HepG2 (cell line): ENCODE data around the gene PCLO. TPM values are rescaled to one million over a fixed set of nuclear protein-coding genes. Genes with fewer than 3 reads are reported as not detected.

ENCODE experiments used
- GTF2F1 ChIP-seq: fragments of 150-350 bp; IDR thresholded peaks from 2 replicates; pipeline ENCODE4 v1.6.1; 2014; ENCODE audit warnings: low read length
- HBP1 ChIP-seq: IDR thresholded peaks from 2 replicates; pipeline ENCODE4 v1.6.1; 2016; ENCODE audit warnings: low read depth, control low read depth
- HDAC1 ChIP-seq: sonication (generic); formaldehyde crosslinking; IDR thresholded peaks from 2 replicates; pipeline ENCODE4 v1.5.1; 2020; ENCODE audit warnings: mild to moderate bottlenecking, missing genetic modification reagents
- MIER2 ChIP-seq: IDR thresholded peaks from 2 replicates; pipeline ENCODE4 v1.6.1; 2016; ENCODE audit warnings: missing biosample characterization, missing genetic modification reagents
- RXRA ChIP-seq: sonication (generic); formaldehyde crosslinking; IDR thresholded peaks from 2 replicates; pipeline ENCODE4 v1.5.1; 2020; ENCODE audit warnings: missing genetic modification reagents
- TBX2 ChIP-seq: sonication (generic); formaldehyde crosslinking; IDR thresholded peaks from 2 replicates; pipeline ENCODE4 v1.5.0; 2020; ENCODE audit warnings: missing genetic modification reagents, mild to moderate bottlenecking, borderline replicate concordance
- USF2 ChIP-seq, 2 experiments: sonication (generic) in 1 of 2; formaldehyde crosslinking in 1 of 2; IDR thresholded peaks; 2 replicates each; pipeline versions ENCODE4 v1.5.1 to v1.6.1; 2011 to 2020; ENCODE audit warnings: borderline replicate concordance in 1 of 2, low read depth in 1 of 2, low read length in 1 of 2, mild to moderate bottlenecking in 1 of 2, missing genetic modification reagents in 1 of 2, moderate library complexity in 1 of 2
- ZFP91 ChIP-seq: sonication (generic); formaldehyde crosslinking; IDR thresholded peaks from 2 replicates; pipeline ENCODE4 v1.9.0; 2022; ENCODE audit warnings: missing genetic modification reagents, mild to moderate bottlenecking, borderline replicate concordance
- ZNF446 ChIP-seq: sonication (generic); formaldehyde crosslinking; IDR thresholded peaks from 2 replicates; pipeline ENCODE4 v1.5.0; 2020; ENCODE audit warnings: mild to moderate bottlenecking, missing genetic modification reagents
- ZNF501 ChIP-seq: sonication (generic); formaldehyde crosslinking; IDR thresholded peaks from 2 replicates; pipeline ENCODE4 v1.5.1; 2020; ENCODE audit warnings: mild to moderate bottlenecking, moderate library complexity, missing genetic modification reagents
- ZNF589 ChIP-seq: sonication (generic); formaldehyde crosslinking; conservative IDR thresholded peaks from 2 replicates; pipeline ENCODE4 v1.8.0; 2022; ENCODE audit warnings: mild to moderate bottlenecking, moderate library complexity, missing genetic modification reagents
- ZNF691 ChIP-seq: sonication (generic); formaldehyde crosslinking; IDR thresholded peaks from 2 replicates; pipeline ENCODE4 v1.4.0; 2020; ENCODE audit warnings: missing genetic modification reagents, low read depth, mild to moderate bottlenecking, borderline replicate concordance
- ZNF879 ChIP-seq: sonication (generic); formaldehyde crosslinking; IDR thresholded peaks from 2 replicates; pipeline ENCODE4 v1.8.1; 2023; ENCODE audit warnings: missing genetic modification reagents
- ZSCAN31 ChIP-seq: sonication (generic); formaldehyde crosslinking; IDR thresholded peaks from 2 replicates; pipeline ENCODE4 v1.5.0; 2020; ENCODE audit warnings: low read depth, mild to moderate bottlenecking, missing genetic modification reagents
- polyA plus RNA-seq, 8 experiments: library from polyadenylated mRNA; depleted of rRNA in 3 of 8; stranded (reverse) in 7 of 8; unstranded in 1 of 8; fragments of >200 nt; fragmentation: Illumina TruSeq in 4 of 8; extraction: Trizol in 4 of 8; gene quantifications; 2 replicates each; pipeline versions ENCODE4 v1.2.1 to v1.2.3, GENCODE V29; 2011 to 2016; ENCODE audit warnings: low read depth in 4 of 8, missing spikeins in 1 of 8, mixed read lengths in 1 of 8; ENCODE audit not compliant: insufficient read depth in 1 of 8
- total RNA-seq, 5 experiments: library from RNA; depleted of rRNA; stranded (reverse); fragments of >200 nt; fragmentation: Illumina TruSeq; extraction: Trizol; gene quantifications; 2 replicates each; pipeline ENCODE4 v1.2.3, GENCODE V29; 2016; ENCODE audit warnings: low read depth in 1 of 5
- TF ChIP-seq, protein P1 (sequence below): sonication (generic); formaldehyde crosslinking; IDR thresholded peaks from 2 replicates; pipeline ENCODE4; 2020; ENCODE audit warnings: missing genetic modification reagents, mild to moderate bottlenecking, borderline replicate concordance
- TF ChIP-seq, protein P2 (sequence below): sonication (generic); formaldehyde crosslinking; IDR thresholded peaks from 2 replicates; pipeline ENCODE4 v1.4.0; 2020; ENCODE audit warnings: missing genetic modification reagents

PCLO gene
- total and polyA plus RNA-seq, 2 of the 13 experiments (the other 11 are each of a cell fraction or from before 2014, with no cell fraction given): 0.07 to 0.29 TPM

- TF ChIP-seq, protein P1, sequence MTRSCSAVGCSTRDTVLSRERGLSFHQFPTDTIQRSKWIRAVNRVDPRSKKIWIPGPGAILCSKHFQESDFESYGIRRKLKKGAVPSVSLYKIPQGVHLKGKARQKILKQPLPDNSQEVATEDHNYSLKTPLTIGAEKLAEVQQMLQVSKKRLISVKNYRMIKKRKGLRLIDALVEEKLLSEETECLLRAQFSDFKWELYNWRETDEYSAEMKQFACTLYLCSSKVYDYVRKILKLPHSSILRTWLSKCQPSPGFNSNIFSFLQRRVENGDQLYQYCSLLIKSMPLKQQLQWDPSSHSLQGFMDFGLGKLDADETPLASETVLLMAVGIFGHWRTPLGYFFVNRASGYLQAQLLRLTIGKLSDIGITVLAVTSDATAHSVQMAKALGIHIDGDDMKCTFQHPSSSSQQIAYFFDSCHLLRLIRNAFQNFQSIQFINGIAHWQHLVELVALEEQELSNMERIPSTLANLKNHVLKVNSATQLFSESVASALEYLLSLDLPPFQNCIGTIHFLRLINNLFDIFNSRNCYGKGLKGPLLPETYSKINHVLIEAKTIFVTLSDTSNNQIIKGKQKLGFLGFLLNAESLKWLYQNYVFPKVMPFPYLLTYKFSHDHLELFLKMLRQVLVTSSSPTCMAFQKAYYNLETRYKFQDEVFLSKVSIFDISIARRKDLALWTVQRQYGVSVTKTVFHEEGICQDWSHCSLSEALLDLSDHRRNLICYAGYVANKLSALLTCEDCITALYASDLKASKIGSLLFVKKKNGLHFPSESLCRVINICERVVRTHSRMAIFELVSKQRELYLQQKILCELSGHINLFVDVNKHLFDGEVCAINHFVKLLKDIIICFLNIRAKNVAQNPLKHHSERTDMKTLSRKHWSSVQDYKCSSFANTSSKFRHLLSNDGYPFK (CRISPR knock-in tag): 0 out of 2 replicates have a peak, but pooled peaks have one; percentile 30
- no peak for TF ChIP-seq USF2 (IDR thresholded peaks at IDR 0.05; ENCODE audit: low read depth, low read length)
- no peak for TF ChIP-seq USF2 (CRISPR knock-in tag; IDR thresholded peaks at IDR 0.05; ENCODE audit: borderline replicate concordance)
- TF ChIP-seq ZNF501 (CRISPR knock-in tag): peak; percentile 89
- TF ChIP-seq RXRA (CRISPR knock-in tag): 0 out of 2 replicates have a peak, but pooled peaks have one; percentile 26
- TF ChIP-seq ZFP91 (CRISPR knock-in tag): peak; percentile 94; the same call in 1 of the 2 replicates
- TF ChIP-seq ZSCAN31 (CRISPR knock-in tag): peak; percentile 59; the same call in 1 of the 2 replicates
- TF ChIP-seq, protein P2, sequence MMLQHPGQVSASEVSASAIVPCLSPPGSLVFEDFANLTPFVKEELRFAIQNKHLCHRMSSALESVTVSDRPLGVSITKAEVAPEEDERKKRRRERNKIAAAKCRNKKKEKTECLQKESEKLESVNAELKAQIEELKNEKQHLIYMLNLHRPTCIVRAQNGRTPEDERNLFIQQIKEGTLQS (CRISPR knock-in tag): 0 out of 2 replicates have a peak, but pooled peaks have one; percentile 8
- peak; percentile 35; the same call in 1 of the 2 replicates for TF ChIP-seq ZNF691 (CRISPR knock-in tag)
- TF ChIP-seq MIER2 (CRISPR knock-in tag): peak; percentile 95
- TF ChIP-seq ZNF446 (CRISPR knock-in tag): 0 out of 2 replicates have a peak, but pooled peaks have one; percentile 51
- peak; percentile 41; the same call in 1 of the 2 replicates for TF ChIP-seq HBP1 (CRISPR knock-in tag)
- peak; percentile 55; the same call in 1 of the 2 replicates for TF ChIP-seq TBX2 (CRISPR knock-in tag)
- 0 out of 2 replicates have a peak, but pooled peaks have one; percentile 27 for TF ChIP-seq ZNF879
- TF ChIP-seq ZNF589: no peak
- TF ChIP-seq HDAC1 (CRISPR knock-in tag): peak; percentile 54; the same call in 1 of the 2 replicates
- no peak for TF ChIP-seq GTF2F1
Observed at GRCh38 chr7:83162402-83163256, at the start of gene PCLO (continued).
